Activated CD4-positive, CD25-positive, alpha-beta regulatory T cell (primary cell): ENCODE results near the gene PRTG.

Experiments
- DNase-seq, 4 experiments: peaks; one replicate each; lab custom pipeline; 2025; lab: John Stamatoyannopoulos, UW

Gene PRTG

GRCh38 chr15:55564347-55565145, 178.4 kb downstream of the PRTG start:
- DNase-seq: no peak

DNA sequence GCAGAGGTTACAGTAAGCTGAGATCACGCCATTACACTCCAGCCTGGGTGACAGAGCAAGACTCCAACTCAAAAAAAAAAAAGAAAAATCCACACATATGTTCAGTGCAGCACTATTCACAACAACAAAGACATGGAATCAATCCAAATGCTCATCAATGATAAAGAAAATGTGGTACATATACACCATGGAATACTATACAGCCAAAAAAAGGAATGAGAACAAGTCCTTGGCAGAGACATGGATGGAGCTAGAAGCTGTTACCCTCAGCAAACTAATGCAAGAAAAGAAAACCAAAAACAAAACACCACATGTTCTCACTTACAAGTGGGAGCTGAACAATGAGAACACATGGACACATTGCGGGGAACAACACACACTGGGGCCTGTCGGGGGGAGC, 180.4 kb downstream of the PRTG start:
- no peak for DNase-seq
